GM12873 (cell line): Measurements from ENCODE around the gene GRPEL1.

ENCODE experiments used
- CTCF ChIP-seq: IDR thresholded peaks from 2 replicates; pipeline ENCODE4 v1.5.1; 2012; ENCODE audit warnings: low read depth, mild to moderate bottlenecking, moderate library complexity, low read length, control low read depth; ENCODE audit not compliant: insufficient read depth; ENCODE audit errors: missing control alignments

Gene GRPEL1

DNA sequence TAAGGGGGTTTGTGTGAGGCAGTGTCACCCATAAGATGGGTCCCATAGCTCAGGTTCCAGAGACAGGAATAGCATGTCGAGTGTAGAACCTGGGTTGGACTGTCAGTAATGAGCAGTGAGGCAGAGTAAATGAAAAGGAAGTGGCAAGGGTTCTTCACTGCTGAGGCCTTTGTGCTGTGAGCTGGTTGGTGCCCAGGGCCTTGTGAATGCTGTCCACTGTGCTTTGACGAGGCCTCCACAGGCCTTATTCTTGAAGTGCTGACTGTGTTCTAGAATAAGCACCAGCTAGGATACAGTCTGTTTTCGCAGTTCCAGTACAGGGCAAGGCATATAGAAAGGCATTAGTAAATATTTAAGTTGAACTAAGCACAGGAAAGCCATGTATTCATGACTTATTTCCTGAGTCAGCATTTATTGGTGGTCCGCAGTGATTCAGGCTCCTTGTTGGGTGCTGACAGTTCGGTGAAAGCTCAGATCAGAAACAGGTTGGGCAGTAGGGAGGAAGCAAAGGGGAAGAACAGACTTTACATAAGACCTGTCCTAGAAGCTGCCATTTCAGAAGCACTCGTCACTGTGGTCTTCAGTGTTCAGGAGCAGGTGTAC, 50.3 kb downstream of the GRPEL1 start:
- TF ChIP-seq CTCF: no peak

- TF ChIP-seq CTCF: no peak
These were observed 51.4 kb downstream of the GRPEL1 start for GRCh38 chr4:7016512-7016911.

GRCh38 chr4:7016086-7016485, 51.8 kb downstream of the GRPEL1 start:
- no peak for TF ChIP-seq CTCF

- TF ChIP-seq CTCF: no peak
These were observed 52.4 kb downstream of the GRPEL1 start for GRCh38 chr4:7015383-7016035.

GRCh38 chr4:7014815-7015214, 53.0 kb downstream of the GRPEL1 start:
- no peak for TF ChIP-seq CTCF

- TF ChIP-seq CTCF: no peak
These were observed 54.7 kb downstream of the GRPEL1 start for GRCh38 chr4:7013175-7013574.

GRCh38 chr4:7009564-7009963, 58.3 kb downstream of the GRPEL1 start:
- no peak for TF ChIP-seq CTCF
